ENCODE results near the gene CELA1.

CELA1 gene

DNA sequence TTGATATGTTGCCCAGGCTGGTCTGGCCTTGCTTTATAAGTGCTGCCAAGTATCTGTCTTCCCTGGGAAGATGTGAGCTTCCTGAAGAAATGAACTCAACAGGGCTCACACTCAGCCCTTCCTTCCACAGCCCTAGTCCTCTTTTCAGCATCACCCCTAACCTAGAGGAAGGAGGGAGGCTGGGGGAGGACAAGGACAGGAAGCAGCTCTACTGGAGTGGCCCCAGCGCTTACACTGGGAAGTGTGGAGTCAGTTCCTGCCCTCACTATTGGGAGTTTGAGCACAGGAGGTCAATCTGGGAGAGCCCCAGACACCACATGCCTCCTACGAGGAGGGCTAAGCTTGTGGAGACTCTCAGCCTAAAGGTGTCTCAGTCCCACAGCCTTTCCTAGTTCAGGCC, 27.9 kb upstream of the CELA1 start:
- DNase-seq: no peak

DNA sequence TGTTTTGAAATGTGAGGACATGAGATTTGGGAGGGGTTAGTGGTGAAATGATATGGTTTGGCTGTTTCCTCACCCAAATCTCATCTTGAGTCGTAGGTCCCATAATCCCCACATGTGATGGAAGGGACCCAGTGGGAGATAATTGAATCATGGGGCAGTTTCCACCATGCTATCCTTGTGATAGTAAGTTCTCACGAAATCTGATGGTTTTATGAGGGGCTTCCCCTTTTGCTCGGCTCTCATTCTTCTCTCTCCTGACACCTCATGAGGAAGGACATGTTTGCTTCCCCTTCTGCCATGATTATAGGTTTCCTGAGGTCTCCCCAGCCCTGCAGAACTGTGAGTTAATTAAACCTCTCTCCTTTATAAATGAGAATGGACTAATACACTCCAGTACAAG, 26.7 kb upstream of the CELA1 start:
- DNase-seq: no peak

DNA sequence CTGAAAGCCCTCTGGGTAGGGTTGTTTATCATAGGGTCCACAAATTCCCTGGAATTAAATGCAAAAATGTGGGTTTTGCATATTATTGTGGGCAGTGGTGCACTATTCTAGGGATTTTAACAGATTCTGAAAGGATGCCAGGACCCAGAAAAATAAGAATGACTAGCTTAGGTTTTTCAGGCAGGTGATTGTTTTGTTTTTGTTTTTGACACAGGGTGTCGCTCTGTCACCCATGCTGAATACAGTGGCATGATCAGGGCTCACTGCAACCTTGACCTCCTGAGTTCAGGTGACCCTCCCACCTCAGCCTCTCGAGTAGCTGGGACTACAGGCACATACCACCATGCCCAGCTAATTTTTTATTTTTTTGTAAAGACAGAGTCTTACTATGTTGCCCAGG, 25.5 kb upstream of the CELA1 start:
- DNase-seq: no peak

DNA sequence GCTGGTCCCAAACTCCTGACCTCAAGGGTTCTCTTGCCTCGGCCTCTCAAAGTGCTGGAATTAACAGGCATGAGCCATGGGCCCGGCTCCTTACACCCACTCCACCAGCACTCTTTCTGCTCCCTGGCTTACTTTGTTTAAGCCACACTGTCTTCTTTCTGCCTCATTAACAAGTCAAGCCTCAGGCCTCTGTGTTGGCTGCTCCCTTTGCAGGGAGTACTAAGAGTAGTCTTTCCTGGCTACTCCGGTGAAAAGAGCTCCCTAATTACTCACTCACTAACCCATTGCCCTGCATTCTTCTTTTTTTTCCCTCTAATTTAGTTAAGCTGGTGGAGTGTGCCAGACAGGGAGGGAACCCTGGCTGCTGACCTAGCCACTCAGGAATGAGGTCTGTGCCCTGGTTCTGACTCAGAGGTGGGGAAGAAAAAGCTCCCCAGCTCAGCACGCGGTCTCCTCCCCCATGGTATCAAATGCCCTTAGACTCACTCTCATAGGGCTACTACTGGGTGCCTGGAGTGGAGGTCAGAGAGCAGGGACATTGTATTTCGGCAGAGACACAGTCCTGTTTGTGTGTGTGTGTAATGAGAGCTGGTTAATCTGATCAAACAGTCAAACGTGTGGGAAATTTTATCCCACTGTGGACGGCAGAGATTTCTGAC, 24.9 kb upstream of the CELA1 start:
- no peak for DNase-seq

DNA sequence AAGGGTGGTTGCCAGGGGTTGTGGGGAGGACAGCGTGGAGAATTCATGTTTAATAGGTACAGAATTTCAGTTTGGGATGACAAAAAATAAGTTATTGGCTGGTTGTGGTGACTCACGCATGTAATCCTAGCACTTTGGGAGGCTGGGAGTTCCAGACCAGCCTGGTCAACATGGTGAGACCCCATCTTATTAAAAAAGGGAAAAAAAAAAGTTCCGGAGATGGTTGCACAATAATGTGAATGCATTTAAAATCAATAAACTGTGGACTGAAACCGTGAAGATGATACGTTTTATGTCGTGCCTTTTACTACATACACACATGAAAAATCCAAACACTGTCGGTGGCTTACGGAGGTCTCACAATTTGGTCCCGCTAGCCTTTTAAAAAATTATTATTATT, 24.2 kb upstream of the CELA1 start:
- DNase-seq: no peak

DNA sequence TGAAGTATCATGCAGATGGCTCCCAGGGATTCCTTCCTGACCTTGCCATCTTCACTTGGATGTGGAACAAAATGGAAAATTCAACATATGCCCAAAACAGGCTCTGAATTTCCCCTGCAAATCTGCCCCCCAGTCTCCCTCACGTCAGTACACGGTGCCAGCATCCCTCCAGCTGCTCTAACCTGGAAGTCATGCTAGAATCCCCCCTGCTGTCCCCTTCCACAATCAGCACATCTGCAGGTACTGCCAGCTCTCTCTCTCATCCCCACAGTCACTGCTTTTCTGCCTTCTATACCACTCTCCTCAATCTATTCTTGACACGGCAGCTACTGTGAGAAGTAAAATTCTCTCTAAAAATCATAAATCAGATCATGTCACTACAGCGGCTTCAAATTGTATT, 23.1 kb upstream of the CELA1 start:
- no peak for DNase-seq

DNA sequence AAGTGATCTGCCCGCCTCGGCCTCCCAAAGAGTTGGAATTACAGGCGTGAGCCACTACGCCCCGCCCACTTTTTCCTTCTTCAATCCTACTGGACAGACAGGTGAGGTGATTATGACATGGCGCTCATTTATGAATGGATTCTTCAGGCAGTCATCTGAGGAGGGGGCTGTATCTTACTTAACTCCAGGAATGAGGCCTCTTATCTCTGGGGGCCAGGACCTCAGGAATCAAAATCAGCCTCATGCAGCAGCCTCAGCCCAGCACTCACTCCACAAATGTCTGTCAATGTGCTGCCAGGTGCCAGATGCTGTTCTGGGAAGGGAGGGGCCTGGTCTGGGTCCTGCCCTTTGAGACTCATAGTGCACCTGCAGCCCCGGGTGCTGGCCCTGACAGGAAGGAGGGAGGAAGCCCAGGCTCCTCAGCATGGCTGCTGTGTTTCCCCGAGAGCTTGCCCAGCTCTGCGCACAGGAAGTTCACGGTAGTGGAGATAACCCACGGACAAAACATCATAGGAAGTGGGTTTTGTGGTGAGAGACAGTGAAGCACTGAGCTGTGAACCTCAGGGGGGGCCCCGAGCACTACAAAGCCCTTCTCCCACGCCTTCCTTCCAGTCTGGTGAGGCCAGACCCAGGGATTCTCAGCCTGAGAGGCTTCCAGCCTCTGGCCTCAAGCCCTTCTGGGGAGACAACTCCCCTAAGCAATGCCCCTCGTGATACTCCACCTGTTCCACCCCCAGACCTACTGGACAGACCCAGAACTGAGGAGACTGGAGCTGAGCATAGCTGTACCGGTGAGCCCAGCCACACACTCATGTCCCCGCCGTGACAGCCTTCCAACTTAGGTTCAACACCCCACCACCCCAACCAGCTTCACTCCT, 22.4 kb upstream of the CELA1 start:
- no peak for DNase-seq

DNA sequence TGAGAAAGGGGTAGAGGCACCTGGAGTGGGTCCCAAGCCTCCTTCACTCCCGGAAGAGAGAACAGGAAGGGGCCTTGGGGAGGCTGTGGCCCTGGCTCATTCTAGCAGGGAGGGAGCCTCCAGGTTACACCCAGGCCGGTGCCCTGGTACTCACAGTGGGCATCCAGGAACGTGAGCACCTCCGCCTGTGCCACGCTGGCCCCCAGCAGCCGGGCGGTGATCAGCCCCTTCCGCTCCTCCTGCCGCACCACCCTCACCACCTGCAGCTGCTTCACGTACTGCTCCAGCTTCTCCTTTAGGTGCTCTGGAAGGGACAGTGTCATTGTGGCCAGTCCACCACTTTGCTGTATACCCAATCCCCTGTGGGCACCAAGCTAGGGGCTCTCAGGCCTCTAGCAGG, 18.8 kb upstream of the CELA1 start:
- DNase-seq: no peak

DNA sequence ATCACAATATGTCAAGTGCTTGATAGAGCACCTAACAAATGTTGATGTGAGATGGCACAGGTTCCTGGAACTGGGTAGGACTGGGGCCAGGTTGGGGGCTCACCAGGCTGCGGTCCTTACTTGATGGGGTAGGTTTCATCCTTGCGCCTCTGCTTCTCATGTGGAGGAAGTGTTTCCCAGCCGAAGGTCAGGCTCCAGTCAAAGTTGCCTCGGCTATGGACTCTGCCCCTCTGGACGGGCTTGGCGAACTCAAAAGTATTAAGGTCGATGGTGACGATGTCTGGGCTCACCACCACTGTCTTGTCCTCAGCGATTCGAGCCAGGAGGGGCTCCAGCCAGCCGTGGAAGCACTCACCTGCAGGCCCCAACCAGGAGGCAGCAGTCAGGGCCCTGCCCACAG, 17.5 kb upstream of the CELA1 start:
- no peak for DNase-seq

DNA sequence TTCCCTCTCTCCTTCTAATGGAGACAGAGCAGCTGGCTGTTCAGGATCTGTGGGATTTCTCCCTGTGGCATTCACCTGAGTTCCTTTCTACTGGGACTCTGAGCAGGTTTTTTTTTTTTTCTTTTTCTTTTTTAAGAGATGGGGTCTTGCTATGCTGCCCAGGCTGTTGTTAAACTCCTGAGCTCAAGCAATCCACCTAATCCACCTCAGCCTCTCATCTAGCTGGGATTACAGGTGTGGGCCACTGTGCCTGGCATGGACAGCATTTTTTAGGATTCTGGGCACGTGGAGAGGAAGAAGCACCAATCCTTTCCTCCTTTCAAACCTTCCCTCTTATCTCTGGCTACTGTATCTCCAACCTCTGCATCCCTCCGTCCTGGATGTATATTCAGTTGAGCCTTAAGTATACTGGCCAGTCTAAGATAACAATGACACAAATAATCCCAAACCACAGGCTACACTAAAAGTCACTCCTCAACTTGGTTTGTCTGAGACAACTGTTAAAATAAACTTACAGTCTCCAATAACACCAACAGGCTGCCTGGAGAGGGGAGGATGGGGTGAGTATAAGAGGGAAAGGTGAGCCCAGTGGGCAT, 16.4 kb upstream of the CELA1 start:
- DNase-seq: no peak

DNA sequence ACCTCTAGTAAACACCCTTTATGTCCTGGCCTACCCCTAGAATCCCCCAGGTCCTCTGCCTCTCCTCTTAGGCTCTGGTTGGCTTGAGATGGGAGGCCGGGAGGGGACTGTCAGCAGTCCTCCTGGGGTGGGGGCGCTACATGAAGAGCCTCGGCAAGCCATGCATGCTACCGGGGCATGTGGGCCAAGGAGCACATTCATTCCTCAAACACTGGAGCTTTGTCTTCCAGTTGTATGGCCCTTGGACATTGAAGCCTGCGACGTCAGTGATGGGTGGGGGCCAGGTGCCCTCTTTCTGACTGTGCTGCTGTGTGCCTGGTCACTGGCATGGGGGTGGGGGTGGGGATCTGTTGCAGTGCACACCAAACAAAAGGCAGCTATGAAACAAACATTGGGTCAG, 15.8 kb upstream of the CELA1 start:
- no peak for DNase-seq

DNA sequence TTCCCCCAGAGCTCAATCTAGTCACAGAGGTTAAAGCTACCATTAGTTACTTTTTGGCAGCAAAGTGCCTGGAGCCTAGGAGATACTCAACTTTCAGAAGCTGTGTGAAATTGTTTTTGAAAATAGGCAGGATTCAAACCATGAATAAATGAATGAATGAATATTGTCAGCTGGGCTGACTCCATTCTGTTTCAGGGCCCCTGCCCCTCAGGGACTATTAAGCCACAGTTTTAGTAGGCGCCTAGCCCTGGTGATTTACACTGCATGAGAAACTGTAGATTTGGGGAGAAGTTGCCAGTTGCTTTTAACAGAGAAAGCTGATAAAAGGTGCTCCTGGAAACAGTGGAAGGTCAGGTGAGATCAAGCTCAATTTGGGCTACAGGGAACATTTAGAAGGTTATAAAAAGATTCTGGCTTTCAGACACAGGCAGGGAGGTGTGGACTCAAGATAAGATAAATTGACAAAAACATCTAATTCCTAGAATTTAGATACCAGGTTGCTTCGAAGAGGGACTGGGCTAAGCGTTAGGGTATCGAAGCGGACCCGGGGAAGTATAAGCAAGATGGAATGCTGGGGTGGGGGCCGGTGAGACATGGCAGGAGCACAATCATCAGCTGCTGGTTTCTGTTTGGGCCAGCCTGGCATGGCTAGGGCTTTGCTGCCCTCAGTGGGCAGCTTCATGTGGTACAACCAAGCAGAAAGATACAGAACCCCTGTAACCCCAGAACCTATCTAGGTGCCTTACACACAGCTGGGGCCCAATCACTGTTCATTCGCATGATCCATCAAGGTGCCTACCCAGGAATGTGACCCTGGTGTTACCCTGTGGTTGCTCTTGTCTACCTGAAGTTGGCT, 14.9 kb upstream of the CELA1 start:
- no peak for DNase-seq

DNA sequence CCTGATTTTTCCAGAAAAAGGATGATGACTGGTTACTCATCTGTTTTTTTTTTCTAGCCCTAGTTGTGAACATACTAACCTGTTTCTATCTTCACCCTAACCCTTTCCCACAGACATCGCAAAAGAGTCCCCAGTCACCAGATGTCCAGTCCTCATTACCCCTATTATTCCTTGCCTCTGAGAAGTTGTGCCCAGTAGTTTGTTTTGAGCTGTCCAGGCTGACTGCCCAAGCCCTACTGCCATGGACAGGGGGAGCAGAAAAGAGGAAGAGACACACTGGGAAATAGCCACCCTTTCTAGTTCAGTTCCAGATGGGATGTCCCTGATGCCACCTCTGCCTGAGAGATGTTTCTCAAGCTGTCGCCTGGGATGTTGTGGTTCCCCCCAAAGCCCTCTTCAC, 13.8 kb upstream of the CELA1 start:
- DNase-seq: no peak

DNA sequence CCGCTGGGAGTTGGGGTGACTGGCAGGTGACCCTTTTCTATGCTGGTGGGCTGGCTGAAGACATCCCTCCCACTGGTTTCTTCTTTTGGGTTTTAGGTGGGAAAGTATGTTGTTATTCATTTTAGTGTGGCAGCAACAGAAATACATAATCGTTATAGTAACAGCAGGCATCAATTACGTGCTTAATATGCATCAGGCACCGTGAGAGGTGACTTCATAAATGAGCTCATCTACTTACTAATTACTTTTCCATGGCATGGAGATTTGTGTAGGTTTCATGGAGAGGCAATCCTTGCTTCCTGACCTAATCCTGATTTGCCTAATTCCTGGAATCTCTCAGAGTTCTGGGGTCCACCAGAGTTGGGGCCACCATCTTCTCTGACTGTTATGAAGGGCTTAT, 13.4 kb upstream of the CELA1 start:
- DNase-seq: no peak

DNA sequence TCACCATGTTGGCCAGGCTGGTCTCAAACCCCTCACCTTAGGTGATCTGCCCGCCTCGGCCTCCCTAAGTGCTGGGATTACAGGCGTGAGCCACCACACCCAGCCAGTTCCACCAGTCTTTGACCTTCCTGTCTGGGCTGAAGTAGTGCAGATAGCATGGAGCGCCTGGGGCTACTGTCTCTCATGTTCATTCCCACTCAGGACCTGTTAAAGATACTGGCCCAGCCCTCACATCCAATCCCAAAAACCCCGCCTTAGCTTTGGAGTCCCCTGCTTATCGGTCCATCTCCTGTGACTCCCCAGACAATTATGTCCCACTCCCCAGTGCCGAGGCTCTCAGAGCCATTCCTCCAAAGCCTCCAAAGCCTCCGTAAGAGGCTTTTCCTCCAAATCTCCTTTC, 12.0 kb upstream of the CELA1 start:
- DNase-seq: no peak

DNA sequence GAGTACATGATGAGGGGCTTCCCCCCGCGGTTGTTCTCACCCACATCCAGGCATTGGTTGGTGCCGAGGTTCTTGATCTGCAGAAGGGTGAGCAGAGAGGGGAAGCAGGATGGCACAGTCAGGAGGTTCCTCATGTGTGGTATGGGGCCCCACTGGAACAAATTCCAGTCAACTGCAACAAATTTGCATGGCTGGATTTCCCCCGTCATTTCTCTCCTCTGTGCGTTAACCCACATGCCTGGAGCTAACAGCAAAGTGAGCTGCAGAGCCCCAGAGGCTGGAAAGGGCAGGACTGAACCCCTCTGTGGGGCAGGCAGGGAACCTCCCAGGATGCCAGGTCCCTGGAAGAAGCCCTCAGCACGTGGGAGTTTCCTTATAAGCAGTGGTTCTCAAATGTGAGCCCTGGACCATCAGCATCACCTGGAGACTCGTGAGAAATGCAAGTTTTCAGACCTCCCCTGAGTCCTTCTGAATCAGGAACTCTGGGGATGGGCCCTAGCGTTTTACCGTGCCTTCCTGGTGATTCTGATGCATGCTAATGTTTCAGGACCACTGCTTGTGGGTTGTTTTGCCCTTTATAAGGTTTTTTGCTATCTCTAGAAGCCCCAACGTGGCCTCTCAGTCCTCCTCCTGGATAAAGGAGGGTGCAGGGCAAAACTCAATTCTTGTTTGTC, 11.0 kb upstream of the CELA1 start:
- no peak for DNase-seq

DNA sequence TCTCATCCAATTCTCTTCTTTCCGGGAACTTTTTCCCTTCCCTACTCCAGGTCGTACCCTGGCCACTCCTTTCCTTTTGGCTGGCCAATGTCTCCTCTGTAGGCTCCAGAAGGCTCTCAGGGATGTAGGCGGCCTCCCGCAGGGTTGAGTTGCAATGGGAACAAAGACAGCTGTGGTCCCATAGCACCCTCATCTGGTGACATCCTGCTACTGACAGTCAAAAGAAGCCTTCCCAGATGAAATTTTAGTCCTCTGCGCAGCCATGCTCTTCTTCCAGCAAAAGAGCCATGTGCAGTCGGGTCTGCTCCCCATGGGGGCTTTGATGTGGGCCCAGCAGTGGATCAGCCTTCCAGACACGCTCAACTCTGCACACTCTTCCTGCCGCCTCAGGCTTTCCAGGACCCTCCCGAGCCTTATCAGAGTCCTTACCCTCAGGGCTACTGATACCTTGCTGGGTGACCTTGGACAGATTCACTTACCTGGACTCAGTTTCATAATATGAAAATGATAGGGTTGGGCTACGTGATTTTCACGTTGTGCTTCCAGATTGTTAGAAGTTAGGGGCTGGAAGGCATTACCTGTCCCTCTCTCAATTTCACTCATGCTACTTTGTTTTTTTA, 5.5 kb upstream of the CELA1 start:
- DNase-seq: no peak

DNA sequence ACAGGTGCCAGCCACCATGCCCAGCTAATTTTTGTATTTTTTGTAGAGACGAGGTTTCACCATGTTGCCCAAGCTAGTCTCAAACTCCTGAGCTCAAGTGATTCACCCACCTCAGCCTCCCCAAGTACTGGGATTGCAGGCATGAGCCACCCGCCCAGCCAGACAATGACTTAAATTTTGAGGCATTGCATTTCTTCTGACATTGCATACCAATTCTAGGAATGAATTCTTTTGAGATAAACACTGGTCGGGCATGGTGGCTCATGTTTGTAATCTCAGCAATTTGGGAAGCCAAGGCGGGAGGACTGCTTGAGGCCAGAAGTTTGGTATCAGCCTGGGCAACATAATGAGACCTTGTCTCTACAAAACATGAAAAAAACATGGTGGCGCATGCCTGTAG, 2.5 kb upstream of the CELA1 start:
- DNase-seq: no peak

DNA sequence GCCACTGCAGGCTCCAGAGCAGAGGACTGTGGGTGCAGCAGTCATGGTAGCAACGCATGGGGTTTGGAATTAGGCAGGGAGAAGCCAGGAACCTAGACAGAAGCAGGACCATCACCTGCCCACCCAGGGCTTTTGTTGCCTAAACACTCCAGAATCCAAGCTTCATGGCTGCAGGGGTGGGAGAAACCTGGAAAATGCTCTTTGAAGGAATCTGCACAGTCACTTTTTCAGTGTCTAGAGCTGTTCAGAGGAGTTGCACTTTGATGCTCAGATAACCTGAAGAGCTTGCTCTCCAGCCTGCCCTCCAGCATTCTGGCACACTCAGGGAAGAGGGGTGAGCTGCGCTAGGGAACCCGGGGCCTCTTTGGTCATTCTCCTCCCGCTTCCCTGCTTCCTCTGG, 1.6 kb upstream of the CELA1 start:
- DNase-seq: no peak

DNA sequence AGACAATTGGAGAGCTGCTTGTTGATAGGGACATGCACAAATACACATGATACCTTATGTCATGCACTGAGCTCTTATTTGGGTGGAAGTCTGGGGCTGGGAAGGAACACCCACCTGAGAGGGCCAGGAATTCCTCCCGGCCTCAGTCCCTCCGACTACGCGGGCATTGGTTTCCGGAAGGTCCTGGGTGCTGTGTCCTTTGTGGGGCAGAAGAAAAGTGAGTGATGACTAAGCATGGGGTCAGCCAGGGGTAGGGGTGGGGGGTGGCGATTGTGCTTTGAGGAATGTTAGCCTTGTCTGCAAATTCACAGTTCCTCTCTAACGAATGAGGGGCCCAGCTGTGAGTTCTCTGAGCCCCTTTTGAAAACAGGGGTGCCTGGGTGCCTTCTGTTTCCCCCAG, 798 bp downstream of the CELA1 start:
- DNase-seq: no peak

DNA sequence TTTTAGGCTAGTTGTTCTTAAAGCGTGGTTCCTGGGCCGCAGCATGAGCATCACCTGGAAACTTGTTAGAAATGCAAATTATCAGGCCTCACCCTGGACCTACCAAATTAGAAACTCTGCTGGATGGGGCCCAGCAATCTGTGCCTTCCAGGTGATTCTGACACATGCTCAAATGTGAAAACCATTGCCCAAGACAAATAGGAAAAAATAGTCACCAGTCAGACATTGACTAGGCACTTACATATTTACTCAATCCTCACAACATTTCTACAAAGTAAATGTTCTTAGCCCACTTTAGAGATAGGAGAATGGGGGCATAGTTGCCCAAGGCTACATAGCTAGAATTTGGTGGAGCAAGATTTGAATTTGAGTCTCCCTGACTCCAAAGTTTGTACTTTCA, 3.3 kb downstream of the CELA1 start:
- no peak for DNase-seq

DNA sequence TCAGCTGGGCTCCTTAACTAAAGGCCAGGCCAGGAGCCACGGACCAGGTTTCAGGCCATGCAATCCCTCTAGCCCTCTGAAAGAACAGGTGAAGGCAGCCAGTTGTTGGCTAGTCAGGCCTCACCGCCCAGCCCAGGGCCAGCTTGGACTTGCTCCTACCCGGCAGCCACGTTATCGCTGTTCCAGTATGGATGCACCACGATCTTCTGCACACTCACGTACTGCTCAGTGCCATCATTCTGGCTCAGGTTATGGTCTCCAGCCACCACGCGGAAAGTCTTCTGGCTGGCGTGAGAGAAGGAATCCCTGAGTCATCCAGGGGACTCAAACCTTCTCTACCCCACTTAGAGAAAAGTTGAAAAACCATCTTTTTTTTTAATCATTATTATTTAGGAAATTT, 4.1 kb downstream of the CELA1 start:
- DNase-seq: no peak

Measured in NCI-H524 treated with DMSO at 0.1 percent for 48 hours (cell line).